DOHH2 (cell line): ENCODE data around the gene ZMIZ1.

Experiments used
- CTCF ChIP-seq: fragments of 200-600 bp; sonication (generic); IDR thresholded peaks from one replicate; pipeline ENCODE4 v1.5.1; 2014; ENCODE audit warnings: antibody characterized with exemption, mild to moderate bottlenecking, low read depth, low read length; ENCODE audit not compliant: poor library complexity, severe bottlenecking
- EZH2phosphoT487 ChIP-seq: fragments of 200-600 bp; sonication (generic); IDR thresholded peaks from 2 replicates; pipeline ENCODE4 v1.6.1; 2017; ENCODE audit warnings: borderline replicate concordance, mild to moderate bottlenecking, antibody characterized with exemption, low read length, moderate library complexity, mixed read lengths

GRCh38 chr10:79243181-79244067, 174.7 kb downstream of the ZMIZ1 start:
- no peak for TF ChIP-seq CTCF
- TF ChIP-seq EZH2phosphoT487 = no peak
